KG1 (cell line): ENCODE measurements around the gene ARHGAP6.
"Not testable (repeated sequence)": the region's sequence is repeated elsewhere in the genome, so short reads cannot be mapped to it uniquely, and the experiment has no call there.

Experiments used
- DNase-seq: peaks from one replicate; lab custom pipeline; 2025; lab: John Stamatoyannopoulos, UW

The ARHGAP6 gene

GRCh38 chrX:11171956-11172355, 493.8 kb downstream of the ARHGAP6 start:
- DNase-seq, result no peak

GRCh38 chrX:11164433-11164832, 501.3 kb downstream of the ARHGAP6 start:
- no peak for DNase-seq

- no peak for DNase-seq
These were observed 506.6 kb downstream of the ARHGAP6 start for GRCh38 chrX:11159149-11159548.

- no peak for DNase-seq
These were observed 513.7 kb downstream of the ARHGAP6 start for GRCh38 chrX:11151799-11152559.

- DNase-seq, result no peak
These were observed 517.3 kb downstream of the ARHGAP6 start for GRCh38 chrX:11148401-11148800.

- no peak for DNase-seq
These were observed 519.3 kb downstream of the ARHGAP6 start for GRCh38 chrX:11146411-11146810.

- peak; percentile 2 for DNase-seq
These were observed 521.6 kb downstream of the ARHGAP6 start for GRCh38 chrX:11143931-11144678.

- DNase-seq, result no peak
These were observed 527.0 kb downstream of the ARHGAP6 start for GRCh38 chrX:11138498-11139390.

- DNase-seq, result peak; percentile 2
These were observed 528.1 kb downstream of the ARHGAP6 start for GRCh38 chrX:11137543-11138139.

GRCh38 chrX:11135564-11136185, 530.0 kb downstream of the ARHGAP6 start:
- DNase-seq, result no peak

- no peak for DNase-seq
These were observed 534.6 kb downstream of the ARHGAP6 start for GRCh38 chrX:11131146-11131545.

GRCh38 chrX:11130136-11130535, 535.6 kb downstream of the ARHGAP6 start:
- DNase-seq, result no peak

- DNase-seq, result no peak
These were observed 536.1 kb downstream of the ARHGAP6 start for GRCh38 chrX:11129534-11130105.

- DNase-seq, result no peak
These were observed 540.7 kb downstream of the ARHGAP6 start for GRCh38 chrX:11125060-11125459.

- DNase-seq, result no peak
These were observed 541.6 kb downstream of the ARHGAP6 start for GRCh38 chrX:11124112-11124511.

GRCh38 chrX:11123087-11123486, 542.6 kb downstream of the ARHGAP6 start:
- not testable (repeated sequence) for DNase-seq

- no peak for DNase-seq
These were observed 546.3 kb downstream of the ARHGAP6 start for GRCh38 chrX:11119313-11119943.

GRCh38 chrX:11117745-11118144, 548.0 kb downstream of the ARHGAP6 start:
- DNase-seq, result no peak

GRCh38 chrX:11113731-11114130, 552.0 kb downstream of the ARHGAP6 start:
- DNase-seq, result no peak

- no peak for DNase-seq
These were observed 553.8 kb downstream of the ARHGAP6 start for GRCh38 chrX:11111947-11112346.
